IMR-90 (cell line): ENCODE measurements around the gene AOPEP.

ENCODE experiments used
- CEBPB ChIP-seq: IDR thresholded peaks from 2 replicates; pipeline ENCODE4 v1.6.1; 2012; ENCODE audit warnings: low read depth, low read length, improper control_type of control experiment
- MAFK ChIP-seq: IDR thresholded peaks from 2 replicates; pipeline ENCODE4 v1.6.1; 2012; ENCODE audit warnings: low read depth, low read length, improper control_type of control experiment
- POLR2A ChIP-seq: IDR thresholded peaks from 2 replicates; pipeline ENCODE4 v1.6.1; 2012; ENCODE audit warnings: mild to moderate bottlenecking, low read depth, low read length
- RFX5 ChIP-seq: IDR thresholded peaks from 2 replicates; pipeline ENCODE4 v1.8.0; 2012; ENCODE audit warnings: low read depth, mild to moderate bottlenecking, low read length, moderate library complexity
- SMC3 ChIP-seq: fragments of 150-350 bp; IDR thresholded peaks from 2 replicates; pipeline ENCODE4 v1.6.1; 2016; ENCODE audit warnings: low read depth, mild to moderate bottlenecking, antibody characterized with exemption, low read length, moderate library complexity
- TF ChIP-seq, protein P1 (sequence below): conservative IDR thresholded peaks from 2 replicates; pipeline ENCODE4 v1.5.1; 2012; ENCODE audit warnings: mild to moderate bottlenecking, low read depth, low read length, improper control_type of control experiment

DNA sequence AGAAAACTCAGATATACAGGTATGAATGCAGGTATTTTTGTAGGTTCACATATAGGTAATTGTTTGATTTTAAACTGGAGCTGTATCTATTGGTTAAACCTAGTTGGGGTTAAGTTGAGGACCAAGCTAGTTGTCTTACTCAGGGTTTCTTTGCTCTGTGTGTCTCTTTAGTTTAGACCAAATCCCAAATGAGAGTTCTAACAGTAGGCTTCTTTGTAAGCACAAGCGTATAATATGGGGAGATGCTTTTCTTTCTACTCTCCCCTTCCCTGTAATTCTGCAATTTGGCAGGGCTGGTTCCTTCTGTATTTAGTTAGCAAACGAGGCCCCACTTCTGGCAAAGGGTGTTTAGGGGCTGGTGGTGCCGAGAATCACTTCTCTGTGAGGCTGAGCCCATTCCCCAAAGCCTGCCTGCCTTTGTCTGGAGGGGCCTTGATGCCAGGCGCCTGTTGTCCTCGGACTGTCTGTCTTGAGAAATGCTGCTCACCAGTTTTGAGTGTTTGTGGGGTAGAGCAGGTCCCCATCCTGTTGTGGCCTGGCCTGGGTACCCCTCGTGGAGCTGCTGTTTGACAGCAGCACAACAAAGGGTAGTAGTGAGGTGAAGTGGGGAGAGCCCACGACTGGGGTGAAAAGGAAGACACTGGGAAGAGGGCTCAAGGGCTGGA lies 331.8 kb downstream of the AOPEP start:
- TF ChIP-seq, protein P1, sequence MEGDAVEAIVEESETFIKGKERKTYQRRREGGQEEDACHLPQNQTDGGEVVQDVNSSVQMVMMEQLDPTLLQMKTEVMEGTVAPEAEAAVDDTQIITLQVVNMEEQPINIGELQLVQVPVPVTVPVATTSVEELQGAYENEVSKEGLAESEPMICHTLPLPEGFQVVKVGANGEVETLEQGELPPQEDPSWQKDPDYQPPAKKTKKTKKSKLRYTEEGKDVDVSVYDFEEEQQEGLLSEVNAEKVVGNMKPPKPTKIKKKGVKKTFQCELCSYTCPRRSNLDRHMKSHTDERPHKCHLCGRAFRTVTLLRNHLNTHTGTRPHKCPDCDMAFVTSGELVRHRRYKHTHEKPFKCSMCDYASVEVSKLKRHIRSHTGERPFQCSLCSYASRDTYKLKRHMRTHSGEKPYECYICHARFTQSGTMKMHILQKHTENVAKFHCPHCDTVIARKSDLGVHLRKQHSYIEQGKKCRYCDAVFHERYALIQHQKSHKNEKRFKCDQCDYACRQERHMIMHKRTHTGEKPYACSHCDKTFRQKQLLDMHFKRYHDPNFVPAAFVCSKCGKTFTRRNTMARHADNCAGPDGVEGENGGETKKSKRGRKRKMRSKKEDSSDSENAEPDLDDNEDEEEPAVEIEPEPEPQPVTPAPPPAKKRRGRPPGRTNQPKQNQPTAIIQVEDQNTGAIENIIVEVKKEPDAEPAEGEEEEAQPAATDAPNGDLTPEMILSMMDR, result no peak
- no peak for TF ChIP-seq MAFK
- TF ChIP-seq RFX5, result no peak
- no peak for TF ChIP-seq POLR2A
- no peak for TF ChIP-seq SMC3
- TF ChIP-seq CEBPB, result no peak
